Fibroblast of the conjunctiva (primary cell): ENCODE data around the gene FOXO6.

ENCODE experiments used
- DNase-seq: peaks from one replicate; pipeline ENCODE4 v3.0.0-alpha.2; 2010; ENCODE audit warnings: low read depth

FOXO6 gene

GRCh38 chr1:41367288-41367642 lies 6.0 kb downstream of the FOXO6 start:
- no peak for DNase-seq

- DNase-seq, result no peak
Measured at GRCh38 chr1:41368366-41368765, 7.1 kb downstream of the FOXO6 start.

- no peak for DNase-seq
Measured at GRCh38 chr1:41368801-41369200, 7.6 kb downstream of the FOXO6 start.

GRCh38 chr1:41369531-41369930 lies 8.3 kb downstream of the FOXO6 start:
- DNase-seq, result no peak

- no peak for DNase-seq
Measured at GRCh38 chr1:41370225-41370624, 9.0 kb downstream of the FOXO6 start.

GRCh38 chr1:41370756-41371420 lies 9.7 kb downstream of the FOXO6 start:
- DNase-seq, result no peak

GRCh38 chr1:41371630-41372599 lies 10.7 kb downstream of the FOXO6 start:
- DNase-seq, result no peak

GRCh38 chr1:41372600-41372993 lies 11.4 kb downstream of the FOXO6 start:
- DNase-seq, result no peak

GRCh38 chr1:41373373-41373772 lies 12.1 kb downstream of the FOXO6 start:
- no peak for DNase-seq

GRCh38 chr1:41374711-41375110 lies 13.5 kb downstream of the FOXO6 start:
- no peak for DNase-seq

- DNase-seq, result no peak
Measured at GRCh38 chr1:41377397-41377796, 16.2 kb downstream of the FOXO6 start.

- no peak for DNase-seq
Measured at GRCh38 chr1:41378222-41378621, 17.0 kb downstream of the FOXO6 start.

- DNase-seq, result no peak
Measured at GRCh38 chr1:41378999-41379737, 17.9 kb downstream of the FOXO6 start.

- no peak for DNase-seq
Measured at GRCh38 chr1:41379738-41380130, 18.5 kb downstream of the FOXO6 start.

- DNase-seq, result no peak
Measured at GRCh38 chr1:41380195-41380594, 19.0 kb downstream of the FOXO6 start.

GRCh38 chr1:41380979-41381691 lies 19.9 kb downstream of the FOXO6 start:
- DNase-seq, result no peak

- no peak for DNase-seq
Measured at GRCh38 chr1:41381692-41382479, 20.7 kb downstream of the FOXO6 start.

GRCh38 chr1:41382480-41383090 lies 21.4 kb downstream of the FOXO6 start:
- DNase-seq, result no peak

GRCh38 chr1:41383094-41383852 lies 22.0 kb downstream of the FOXO6 start:
- DNase-seq, result no peak

GRCh38 chr1:41384579-41384978 lies 23.3 kb downstream of the FOXO6 start:
- DNase-seq, result no peak
